Gastrocnemius medialis (tissue), 4 donors: ENCODE results near the gene NCL.

ENCODE experiments used
- CTCF ChIP-seq, 5 experiments: fragments of 450-650 bp in 3 of 5; fragments of 200-600 bp in 2 of 5; sonication (generic) in 2 of 5; IDR thresholded peaks in 4 of 5; conservative IDR thresholded peaks in 1 of 5; 1 replicate in 4 of 5; 2 replicates in 1 of 5; pipeline ENCODE4 v1.5.1; 2016 to 2019; ENCODE audit warnings: antibody characterized with exemption in 5 of 5, mild to moderate bottlenecking in 3 of 5, moderate library complexity in 3 of 5
- POLR2A ChIP-seq, 2 donors: fragments of 450-650 bp; IDR thresholded peaks; one replicate each; pipeline ENCODE4 v1.6.1; 2017; ENCODE audit warnings: antibody characterized with exemption in 2 of 2, mild to moderate bottlenecking in 2 of 2, moderate library complexity in 2 of 2

GRCh38 chr2:231423176-231423575 lies 41.1 kb downstream of the NCL start:
- TF ChIP-seq CTCF (IDR thresholded peaks at IDR 0.05 in 4 of 5, conservative IDR thresholded peaks at IDR 0.05 in 1 of 5) (no peak), POLR2A (IDR thresholded peaks at IDR 0.05) (no peak)
